ENCODE results near the gene PA2G4. TPM values are rescaled to one million over a fixed set of nuclear protein-coding genes. Genes with fewer than 3 reads are reported as not detected.

The PA2G4 gene
- polyA plus RNA-seq, 1 donor (not counting 4 experiments of a cell fraction or from before 2014, with no cell fraction given) = 480 TPM

GRCh38 chr12:56107242-56107641, 2.9 kb downstream of the PA2G4 start:
- peaks cover 41% of the 10 kb centered on the region for H3K4me1 ChIP-seq (ENCODE audit: control insufficient read depth, extremely low read depth, insufficient read depth, low read length)
- H3K9ac ChIP-seq (ENCODE audit: control insufficient read depth, extremely low read depth, insufficient read depth, low read length) = no peak overlapping the region
- DNase-seq (ENCODE audit: low read depth, low spot score) = no peak
- no peaks in the 10 kb centered on the region for H3K9me3 ChIP-seq (ENCODE audit: control insufficient read depth, low read depth, low read length)
- TF ChIP-seq EZH2 (IDR thresholded peaks at IDR 0.05; ENCODE audit: low read length) = no peak
- TF ChIP-seq, protein P1, sequence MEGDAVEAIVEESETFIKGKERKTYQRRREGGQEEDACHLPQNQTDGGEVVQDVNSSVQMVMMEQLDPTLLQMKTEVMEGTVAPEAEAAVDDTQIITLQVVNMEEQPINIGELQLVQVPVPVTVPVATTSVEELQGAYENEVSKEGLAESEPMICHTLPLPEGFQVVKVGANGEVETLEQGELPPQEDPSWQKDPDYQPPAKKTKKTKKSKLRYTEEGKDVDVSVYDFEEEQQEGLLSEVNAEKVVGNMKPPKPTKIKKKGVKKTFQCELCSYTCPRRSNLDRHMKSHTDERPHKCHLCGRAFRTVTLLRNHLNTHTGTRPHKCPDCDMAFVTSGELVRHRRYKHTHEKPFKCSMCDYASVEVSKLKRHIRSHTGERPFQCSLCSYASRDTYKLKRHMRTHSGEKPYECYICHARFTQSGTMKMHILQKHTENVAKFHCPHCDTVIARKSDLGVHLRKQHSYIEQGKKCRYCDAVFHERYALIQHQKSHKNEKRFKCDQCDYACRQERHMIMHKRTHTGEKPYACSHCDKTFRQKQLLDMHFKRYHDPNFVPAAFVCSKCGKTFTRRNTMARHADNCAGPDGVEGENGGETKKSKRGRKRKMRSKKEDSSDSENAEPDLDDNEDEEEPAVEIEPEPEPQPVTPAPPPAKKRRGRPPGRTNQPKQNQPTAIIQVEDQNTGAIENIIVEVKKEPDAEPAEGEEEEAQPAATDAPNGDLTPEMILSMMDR (optimal IDR thresholded peaks at IDR 0.05 in 1 of 3, IDR thresholded peaks at IDR 0.05 in 1 of 3, conservative IDR thresholded peaks at IDR 0.05 in 1 of 3; ENCODE audit: extremely low read depth in 1 of 3, insufficient read depth in 2 of 3, low read length in 3 of 3) = no peak
- no peak overlapping the region for H2AFZ ChIP-seq (ENCODE audit: control insufficient read depth, low read length)
- H3K36me3 ChIP-seq (ENCODE audit: control insufficient read depth in 2 of 2, extremely low read depth in 1 of 2, insufficient read depth in 2 of 2, low read length in 2 of 2) = peaks cover 17 to 46% of the 10 kb centered on the region in 2 experiments
- no peak overlapping the region for H3K4me3 ChIP-seq (ENCODE audit: control insufficient read depth in 2 of 3, extremely low read depth in 1 of 3, insufficient read depth in 2 of 3, low read depth in 1 of 3, low read length in 3 of 3)
- no peaks in the 10 kb centered on the region for H3K9me1 ChIP-seq (ENCODE audit: control insufficient read depth, extremely low read depth, insufficient read depth, low read length)
- H3K79me2 ChIP-seq (ENCODE audit: control insufficient read depth, insufficient read depth, low read length) = peaks cover 43% of the 10 kb centered on the region
- H3K4me2 ChIP-seq (ENCODE audit: control insufficient read depth, extremely low read depth, insufficient read depth, low read depth, low read length) = no peak overlapping the region
- H3K27ac ChIP-seq (ENCODE audit: control insufficient read depth, insufficient read depth, low read length) = no peak overlapping the region
- dilution Hi-C loops (cut with MboI; ENCODE audit: extremely low pct_ligation_motif_present, low sequenced_read_pairs) = no loop called here
- H3K27me3 ChIP-seq (ENCODE audit: control insufficient read depth, extremely low read depth, insufficient read depth, low read length) = no peaks in the 10 kb centered on the region
- H4K20me1 ChIP-seq (ENCODE audit: control insufficient read depth, extremely low read depth, insufficient read depth, low read length) = peaks cover 6% of the 10 kb centered on the region
- no peak for FAIRE-seq

DNA sequence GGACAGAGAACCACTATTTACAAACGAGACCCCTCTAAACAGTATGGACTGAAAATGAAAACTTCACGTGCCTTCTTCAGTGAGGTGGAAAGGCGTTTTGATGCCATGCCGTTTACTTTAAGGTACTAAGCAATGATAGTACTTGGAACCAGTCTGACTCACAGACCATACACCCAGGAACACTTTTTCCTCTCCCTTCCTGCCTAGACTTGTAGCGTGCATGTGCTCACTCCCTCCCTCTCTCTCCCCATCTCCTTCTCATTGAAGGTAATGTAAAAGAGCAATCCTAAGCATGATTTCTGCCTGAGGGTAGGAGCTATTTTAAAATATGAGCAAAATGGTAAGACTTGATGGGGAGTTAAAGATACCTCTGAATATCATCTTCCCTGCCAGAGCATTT, 6.2 kb downstream of the PA2G4 start:
- Histone ChIP-seq H3K9me1 (ENCODE audit: control insufficient read depth, extremely low read depth, insufficient read depth, low read length) (no peaks in the 10 kb centered on the region), H3K9me3 (ENCODE audit: control insufficient read depth, low read depth, low read length) (no peaks in the 10 kb centered on the region), H3K79me2 (ENCODE audit: control insufficient read depth, insufficient read depth, low read length) (peaks cover 31% of the 10 kb centered on the region), H4K20me1 (ENCODE audit: control insufficient read depth, extremely low read depth, insufficient read depth, low read length) (peaks cover 6% of the 10 kb centered on the region), H3K4me2 (ENCODE audit: control insufficient read depth, extremely low read depth, insufficient read depth, low read depth, low read length) (peak overlapping the region; percentile 37), H3K4me1 (ENCODE audit: control insufficient read depth, extremely low read depth, insufficient read depth, low read length) (peaks cover 34% of the 10 kb centered on the region), H3K4me3 (ENCODE audit: control insufficient read depth in 2 of 3, extremely low read depth in 1 of 3, insufficient read depth in 2 of 3, low read depth in 1 of 3, low read length in 3 of 3) (peak overlapping the region in 1 of 3 experiments; percentile 19), H3K36me3 (ENCODE audit: control insufficient read depth in 2 of 2, extremely low read depth in 1 of 2, insufficient read depth in 2 of 2, low read length in 2 of 2) (peaks cover 23 to 54% of the 10 kb centered on the region in 2 experiments), H3K9ac (ENCODE audit: control insufficient read depth, extremely low read depth, insufficient read depth, low read length) (no peak overlapping the region), H3K27ac (ENCODE audit: control insufficient read depth, insufficient read depth, low read length) (peak overlapping the region; percentile 46), H2AFZ (ENCODE audit: control insufficient read depth, low read length) (no peak overlapping the region), H3K27me3 (ENCODE audit: control insufficient read depth, extremely low read depth, insufficient read depth, low read length) (no peaks in the 10 kb centered on the region)
- FAIRE-seq (peak; percentile 96), DNase-seq (ENCODE audit: low read depth, low spot score) (peak; percentile 75)
- dilution Hi-C loops (cut with MboI; ENCODE audit: extremely low pct_ligation_motif_present, low sequenced_read_pairs) = no loop called here
- TF ChIP-seq EZH2 (IDR thresholded peaks at IDR 0.05; ENCODE audit: low read length) = no peak
- TF ChIP-seq, protein P1 (optimal IDR thresholded peaks at IDR 0.05 in 1 of 3, IDR thresholded peaks at IDR 0.05 in 1 of 3, conservative IDR thresholded peaks at IDR 0.05 in 1 of 3; ENCODE audit: extremely low read depth in 1 of 3, insufficient read depth in 2 of 3, low read length in 3 of 3) = no peak

Measured in keratinocyte (primary cell).